Mesangial cell (primary cell): ENCODE results near the gene KRT38. TPM values are rescaled to one million over a fixed set of nuclear protein-coding genes. Genes with fewer than 3 reads are reported as not detected.

Source experiments
- total RNA-seq: library from RNA; depleted of rRNA; stranded (reverse); fragments of >200 nt; gene quantifications from 2 replicates; pipeline ENCODE4 v1.2.3, GENCODE V29; 2015

The KRT38 gene
- total RNA-seq = not detected in 2 replicates

GRCh38 chr17:41440531-41441033 lies at the start of gene KRT38:
TSS of gene KRT38 (minus strand) at chr17:41440983. CDS start at chr17:41440921, 62 bp downstream.

GRCh38 chr17:41489531-41489930 lies 48.7 kb upstream of the KRT38 start, which contains the start of gene KRT36:
TSS of gene KRT36 (minus strand) at chr17:41489910. CDS start at chr17:41489864, 46 bp downstream.

GRCh38 chr17:41481036-41481435 lies 40.3 kb upstream of the KRT38 start, which contains the start of gene KRT35:
TSS of gene KRT35 (minus strand) at chr17:41481151. CDS start at chr17:41481097, 54 bp downstream.

GRCh38 chr17:41466988-41467387 lies 26.2 kb upstream of the KRT38 start, which contains the start of gene KRT32:
TSS of gene KRT32 (minus strand) at chr17:41467386. CDS start at chr17:41467325, 61 bp downstream.

GRCh38 chr17:41424111-41424635 lies 16.6 kb downstream of the KRT38 start, which contains the start of gene KRT37:
TSS of gene KRT37 (minus strand) at chr17:41424585. CDS start at chr17:41424523, 62 bp downstream.

GRCh38 chr17:41396996-41397660 lies 43.7 kb downstream of the KRT38 start, which contains the start of gene KRT31:
TSS of gene KRT31 (minus strand) at chr17:41397608. CDS start at chr17:41397539, 69 bp downstream.

Other genes with a start within 250 kb of the KRT38 start
- gene KRTAP9-2, start 214.3 kb downstream of the KRT38 start, total RNA-seq = not detected in 2 replicates
- gene KRTAP9-3, start 208.5 kb downstream of the KRT38 start, total RNA-seq = not detected in 2 replicates
- not detected in 2 replicates for gene KRTAP9-8, start 203.0 kb downstream of the KRT38 start, total RNA-seq
- gene KRTAP9-4, start 191.3 kb downstream of the KRT38 start, total RNA-seq = not detected in 2 replicates
- gene KRTAP9-9, start 185.6 kb downstream of the KRT38 start, total RNA-seq = not detected in 2 replicates
- gene KRTAP9-6, start 175.6 kb downstream of the KRT38 start, total RNA-seq = not detected in 2 replicates
- not detected in 2 replicates for gene KRTAP9-7, start 165.3 kb downstream of the KRT38 start, total RNA-seq
- not detected in 2 replicates for gene KRTAP29-1, start 138.1 kb downstream of the KRT38 start, total RNA-seq
- gene KRTAP16-1, start 131.7 kb downstream of the KRT38 start, total RNA-seq = not detected in 2 replicates
- 0.33 and 0.63 TPM in 2 replicates for gene KRTAP17-1, start 125.3 kb downstream of the KRT38 start, total RNA-seq
- not detected in 2 replicates for gene KRT33A, start 90.2 kb downstream of the KRT38 start, total RNA-seq
- not detected in 2 replicates for gene KRT33B, start 71.2 kb downstream of the KRT38 start, total RNA-seq
- 0.13 and 2.9 TPM in 2 replicates for gene KRT34, start 58.7 kb downstream of the KRT38 start, total RNA-seq
- 0.13 TPM in 1 of 2 replicates, not detected in the other for gene KRT31, start 43.4 kb downstream of the KRT38 start, total RNA-seq
- not detected in 2 replicates for gene KRT37, start 16.4 kb downstream of the KRT38 start, total RNA-seq
- gene KRT32, start 26.4 kb upstream of the KRT38 start, total RNA-seq = not detected in 2 replicates
- not detected in 2 replicates for gene KRT35, start 40.2 kb upstream of the KRT38 start, total RNA-seq
- gene KRT36, start 48.9 kb upstream of the KRT38 start, total RNA-seq = not detected in 2 replicates
- not detected in 2 replicates for gene KRT13, start 64.6 kb upstream of the KRT38 start, total RNA-seq
- gene KRT15, start 77.9 kb upstream of the KRT38 start, total RNA-seq = 1.0 and 2.8 TPM in 2 replicates
- gene KRT19, start 87.3 kb upstream of the KRT38 start, total RNA-seq = 918 and 2,026 TPM in 2 replicates
- not detected in 2 replicates for gene KRT9, start 131.1 kb upstream of the KRT38 start, total RNA-seq
- not detected in 2 replicates for gene KRT14, start 145.9 kb upstream of the KRT38 start, total RNA-seq
- 0.51 TPM in 1 of 2 replicates, not detected in the other for gene KRT16, start 171.8 kb upstream of the KRT38 start, total RNA-seq
- gene KRT17, start 183.6 kb upstream of the KRT38 start, total RNA-seq = 2.3 and 25.7 TPM in 2 replicates
- 99.4 and 202 TPM in 2 replicates for gene EIF1, start 247.9 kb upstream of the KRT38 start, total RNA-seq